Bronchial epithelial cell (primary cell): Measurements from ENCODE around the gene HAX1. TPM values are rescaled to one million over a fixed set of nuclear protein-coding genes. Genes with fewer than 3 reads are reported as not detected.

Experiments
- DNase-seq: peaks from one replicate; pipeline ENCODE4 v3.0.0-alpha.2; 2010; ENCODE audit warnings: low read depth
- FAIRE-seq: peaks from 2 replicates; lab custom pipeline; 2011; peaks lifted over from hg19 to GRCh38; lab: Jason Lieb, UNC
- H3K27me3 ChIP-seq: 2 replicates; pipeline ENCODE4 v1.5.1; 2011; ENCODE audit warnings: low read length; ENCODE audit not compliant: control insufficient read depth, insufficient read depth
- H3K36me3 ChIP-seq: 2 replicates; pipeline ENCODE4 v1.5.1; 2011; ENCODE audit warnings: low read length; ENCODE audit not compliant: control insufficient read depth, insufficient read depth
- H3K4me3 ChIP-seq: 2 replicates; pipeline ENCODE4 v1.5.1; 2011; ENCODE audit warnings: mild to moderate bottlenecking, low read depth, low read length, control low read depth
- CTCF ChIP-seq: IDR thresholded peaks from 2 replicates; pipeline ENCODE4 v1.5.1; 2011; ENCODE audit warnings: mild to moderate bottlenecking, moderate library complexity, low read length, control low read depth, inconsistent platforms; ENCODE audit not compliant: insufficient read depth, severe bottlenecking
- total RNA-seq: library from RNA; depleted of rRNA; stranded (reverse); fragments of >200 nt; gene quantifications from 2 replicates; pipeline ENCODE4 v1.2.1, GENCODE V29; 2014

Gene HAX1
- total RNA-seq, 1 donor from 2014 or later = 143 TPM

GRCh38 chr1:154237435-154237834 lies 35.0 kb upstream of the HAX1 start:
- Histone ChIP-seq H3K4me3 (no peak overlapping the region), H3K36me3 (peaks cover 22% of the 10 kb centered on the region), H3K27me3 (no peaks in the 10 kb centered on the region)
- no peak for FAIRE-seq
- TF ChIP-seq CTCF = no peak
- DNase-seq = no peak

GRCh38 chr1:154237880-154238506 lies 34.4 kb upstream of the HAX1 start:
- FAIRE-seq = no peak
- H3K4me3 ChIP-seq = no peak overlapping the region
- no peak for TF ChIP-seq CTCF
- no peaks in the 10 kb centered on the region for H3K27me3 ChIP-seq
- no peak for DNase-seq
- peaks cover 19% of the 10 kb centered on the region for H3K36me3 ChIP-seq

GRCh38 chr1:154239491-154239890 lies 32.9 kb upstream of the HAX1 start:
- no peak for TF ChIP-seq CTCF
- peaks cover 21% of the 10 kb centered on the region for H3K36me3 ChIP-seq
- H3K27me3 ChIP-seq = no peaks in the 10 kb centered on the region
- DNase-seq = no peak
- FAIRE-seq = no peak
- H3K4me3 ChIP-seq = no peak overlapping the region

- peaks cover 20% of the 10 kb centered on the region for H3K36me3 ChIP-seq
- no peaks in the 10 kb centered on the region for H3K27me3 ChIP-seq
- H3K4me3 ChIP-seq = no peak overlapping the region
- FAIRE-seq (no peak), DNase-seq (no peak)
- TF ChIP-seq CTCF = no peak
Measured at GRCh38 chr1:154240294-154240833, 32.1 kb upstream of the HAX1 start.

GRCh38 chr1:154241703-154242351 lies 30.6 kb upstream of the HAX1 start:
- no peaks in the 10 kb centered on the region for H3K27me3 ChIP-seq
- FAIRE-seq = no peak
- no peak for DNase-seq
- no peak overlapping the region for H3K4me3 ChIP-seq
- TF ChIP-seq CTCF = no peak
- H3K36me3 ChIP-seq = peaks cover 23% of the 10 kb centered on the region
